Right cardiac atrium (tissue), 5 donors: ENCODE data around the gene RANBP1. TPM values are rescaled to one million over a fixed set of nuclear protein-coding genes. Genes with fewer than 3 reads are reported as not detected.

Experiments used
- ATAC-seq, 2 donors: fragments of 200-7000 bp; cut with Tn5 transposase; one replicate each; pipeline versions ENCODE4 v1.8.0 to v1.9.1; 2020; ENCODE audit warnings: moderate library complexity in 2 of 2, mild to moderate bottlenecking in 1 of 2
- DNase-seq, 3 donors: peaks; one replicate each; pipeline ENCODE4 v3.0.0-alpha.2; 2020
- H3K27ac ChIP-seq: one replicate; pipeline ENCODE4 v1.5.1; 2013; ENCODE audit warnings: mild to moderate bottlenecking, low read length, control low read depth, moderate library complexity
- H3K27me3 ChIP-seq: one replicate; pipeline ENCODE4 v1.6.1; 2013; ENCODE audit not compliant: control insufficient read depth, insufficient read depth
- H3K4me1 ChIP-seq: one replicate; pipeline ENCODE4 v1.6.1; 2013; ENCODE audit warnings: low read length; ENCODE audit not compliant: control insufficient read depth, insufficient read depth
- H3K4me3 ChIP-seq: one replicate; pipeline ENCODE4 v1.5.1; 2013; ENCODE audit warnings: low read length, control low read depth
- H3K9me3 ChIP-seq: one replicate; pipeline ENCODE4 v1.6.1; 2013; ENCODE audit warnings: low read length; ENCODE audit not compliant: control insufficient read depth
- WGBS: extraction: QIAGEN DNeasy Blood & Tissue Kit; methylation state at CpG from one replicate; pipeline ENCODE4 v1.1.7; 2013; 5-methylcytosine and 5-hydroxymethylcytosine counted together
- intact Hi-C, 4 donors: fragments of 100-400 bp; cut with DNase I; formaldehyde crosslinking; loops; one replicate each; pipeline versions ENCODE4 v1.11.0 to v1.14.0; 2022 to 2023
- polyA plus RNA-seq: library from polyadenylated mRNA; stranded (reverse); fragments of 200-250 nt; gene quantifications from one replicate; pipeline ENCODE4 v1.2.3, GENCODE V29; 2013
- total RNA-seq, 4 donors: library from RNA; stranded (reverse); fragmentation: NEBNext Ultra II Directional; extraction: Animal tissue kit (Norgen Biotek cat#: 25700); gene quantifications; one replicate each; pipeline ENCODE4 v1.2.1, GENCODE V29; 2021
- donor health status: healthy with polysubstance abuse.
- donor health status: DM: no; HTN: yes; CAD: no.
- donor health status: DM: no; HTN: no; CAD: no.
- donor health status: DM: no; HTN: yes; CAD: no; lungs with severe emphysema.
- donor health status: DM: yes; HTN: yes; CAD: no.

The RANBP1 gene
- total and polyA plus RNA-seq, 5 donors = 32.5 to 46.8 (median 39.0) TPM

DNA sequence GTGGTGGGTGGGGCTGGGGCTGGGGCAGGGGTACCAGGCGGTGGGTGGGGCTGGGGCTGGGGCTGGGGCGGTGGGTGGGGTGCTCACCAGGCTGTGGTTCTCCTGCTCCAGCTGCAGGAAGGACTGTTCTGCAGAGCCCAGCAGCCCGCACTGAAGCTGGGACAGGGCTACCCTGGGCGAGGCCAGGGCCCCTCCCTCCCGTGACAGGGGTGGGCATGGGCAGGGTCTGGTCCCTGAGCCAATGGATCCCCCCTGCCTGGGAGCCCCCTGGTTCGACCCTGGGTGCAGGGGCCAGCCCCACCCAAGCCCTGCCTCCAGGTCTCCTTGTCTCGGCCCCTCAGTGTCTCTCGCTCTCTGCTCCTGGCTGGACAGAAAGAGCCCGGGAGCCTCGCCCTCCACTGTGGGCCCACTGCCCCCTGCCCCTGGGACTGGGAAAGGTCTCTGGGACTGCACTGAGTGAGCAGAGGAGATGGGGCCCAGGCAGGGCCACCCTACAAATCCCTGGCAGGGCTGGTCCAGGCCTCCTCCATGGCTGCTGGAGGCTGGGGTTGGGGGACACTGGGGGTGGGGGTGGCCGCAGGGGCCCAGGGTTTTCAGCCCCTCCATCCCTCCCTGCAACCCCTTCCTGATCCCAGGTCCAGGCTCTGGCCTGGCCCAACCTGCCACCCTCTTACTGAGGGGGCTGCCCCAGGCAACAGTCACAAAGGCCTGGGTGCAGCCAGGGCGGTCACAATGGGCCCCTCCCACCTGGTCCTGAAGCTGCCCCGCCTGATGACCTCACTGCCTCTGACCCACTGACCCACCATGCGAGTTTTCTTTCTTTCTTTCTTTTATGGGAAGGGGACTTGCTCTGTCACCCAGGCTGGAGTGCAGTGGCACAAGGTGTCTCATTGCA lies 34.7 kb downstream of the RANBP1 start, which contains the start of gene CCDC188:
Gene CCDC188 (minus strand): TSS at position 675 of the 895 bp plus-strand sequence. CDS start 69 bp downstream, at position 606.
- Histone ChIP-seq H3K4me1 (no peaks in the 10 kb centered on the region), H3K27me3 (no peaks in the 10 kb centered on the region), H3K4me3 (no peak within 1 kb of the TSS), H3K9me3 (no peaks in the 10 kb centered on the region), H3K27ac (no peak within 1 kb of the TSS)
- intact Hi-C loops = no loop called here
- ATAC-seq = no peak
- WGBS = 75% methylated on average over 14 of the region's 14 CpGs
- no peak for DNase-seq

DNA sequence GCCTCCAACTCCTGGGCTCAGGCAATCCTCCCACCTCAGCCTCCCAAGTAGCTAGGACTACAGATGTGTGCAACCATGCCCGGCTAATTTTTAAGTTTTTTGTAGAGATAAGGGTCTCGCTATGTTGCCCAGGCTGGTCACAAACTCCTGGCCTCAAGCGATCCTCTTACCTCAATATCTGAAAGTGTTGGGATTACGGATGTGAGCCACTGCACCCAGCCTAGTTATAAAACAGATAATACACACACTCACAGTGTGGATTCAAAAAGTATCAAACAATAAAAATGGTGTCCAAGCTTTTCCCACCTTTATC lies 35.3 kb downstream of the RANBP1 start:
- H3K4me1 ChIP-seq = no peaks in the 10 kb centered on the region
- ATAC-seq (no peak), DNase-seq (no peak)
- no peak overlapping the region for H3K4me3 ChIP-seq
- no peak overlapping the region for H3K27ac ChIP-seq
- no peaks in the 10 kb centered on the region for H3K9me3 ChIP-seq
- H3K27me3 ChIP-seq = no peaks in the 10 kb centered on the region
- intact Hi-C loops = no loop called here
- WGBS = 84% methylated on average over 4 of the region's 4 CpGs

DNA sequence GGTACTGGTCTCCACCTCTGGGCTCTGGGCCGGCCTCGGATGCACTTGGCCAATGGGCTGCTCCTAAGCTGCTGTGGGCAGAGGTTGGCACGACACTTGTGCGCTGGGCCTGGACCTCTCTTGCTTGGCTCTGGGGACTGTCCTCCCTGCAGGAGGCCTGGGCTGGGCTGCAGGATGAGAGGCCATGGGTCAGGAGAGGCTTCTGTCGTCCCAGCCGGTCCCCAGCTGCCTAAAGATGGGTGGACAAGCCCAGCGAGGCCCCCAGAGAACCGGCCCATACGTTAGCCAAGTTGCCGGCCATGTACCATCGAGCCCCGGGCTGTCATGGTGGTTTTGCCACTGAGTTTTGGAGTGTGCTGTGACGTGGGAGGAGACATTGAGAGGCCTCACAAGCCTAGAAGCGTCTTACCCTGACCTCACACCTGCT lies 36.6 kb downstream of the RANBP1 start:
- no peaks in the 10 kb centered on the region for H3K27me3 ChIP-seq
- H3K27ac ChIP-seq = no peak overlapping the region
- intact Hi-C loops = no loop called here
- H3K4me1 ChIP-seq = no peaks in the 10 kb centered on the region
- no peak overlapping the region for H3K4me3 ChIP-seq
- WGBS = 78% methylated on average over 14 of the region's 14 CpGs
- ATAC-seq = no peak
- DNase-seq = no peak
- no peaks in the 10 kb centered on the region for H3K9me3 ChIP-seq

DNA sequence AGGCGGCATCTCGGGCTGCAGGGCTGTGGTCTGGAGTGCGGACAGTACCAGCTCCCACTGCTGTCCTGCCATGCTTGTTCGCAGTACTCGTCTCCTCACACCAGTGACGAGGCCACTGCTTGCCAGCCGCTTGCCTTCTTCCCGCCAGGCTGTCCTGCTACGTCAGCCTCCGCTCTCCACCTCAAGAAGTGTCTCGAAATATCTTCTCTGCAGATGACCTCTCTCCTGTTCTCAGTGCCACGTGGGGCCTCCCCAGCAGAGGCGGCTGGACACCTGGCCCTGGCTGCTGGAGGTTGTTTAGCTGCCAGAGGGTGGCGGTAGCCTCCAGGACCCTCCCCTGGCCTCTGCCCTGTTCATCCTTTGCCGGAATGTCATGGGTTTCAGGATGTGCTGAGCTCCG lies 38.0 kb downstream of the RANBP1 start:
- 57% methylated on average over 16 of the region's 16 CpGs for WGBS
- no peaks in the 10 kb centered on the region for H3K27me3 ChIP-seq

DNA sequence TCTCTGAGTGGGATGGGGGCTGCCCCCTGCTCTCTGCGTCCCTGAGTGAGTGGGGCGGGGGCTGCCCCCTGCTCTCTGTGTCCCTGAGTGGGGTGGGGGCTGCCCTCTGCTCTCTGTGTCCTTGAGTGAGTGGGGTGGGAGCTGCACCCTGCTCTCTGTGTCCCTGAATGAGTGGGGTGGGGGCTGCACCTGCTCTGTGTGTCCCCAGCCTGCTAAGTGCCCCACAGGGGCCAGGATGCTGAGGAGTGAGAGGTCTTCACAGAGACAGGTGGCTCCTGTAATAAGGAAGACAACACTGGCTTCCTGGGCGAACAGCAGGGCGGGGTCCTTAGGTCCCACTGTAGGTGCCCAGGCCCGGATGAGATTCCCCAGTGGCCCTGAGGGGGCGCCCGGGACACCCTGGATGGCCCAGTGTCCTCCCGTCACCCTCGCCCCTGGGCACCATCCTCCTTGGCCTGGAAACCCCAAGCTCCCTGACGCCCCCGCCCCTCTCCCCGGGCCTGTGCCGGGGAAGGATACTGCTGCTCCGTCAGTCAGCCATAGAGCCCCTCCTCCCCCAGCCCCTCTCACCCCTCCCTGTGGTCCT lies 38.8 kb downstream of the RANBP1 start:
- H3K27me3 ChIP-seq = no peaks in the 10 kb centered on the region
- H3K9me3 ChIP-seq = no peaks in the 10 kb centered on the region
- DNase-seq = no peak
- WGBS = 53% methylated on average over 14 of the region's 14 CpGs
- ATAC-seq = peak in 1 of 2 donors; percentile 5
- no peaks in the 10 kb centered on the region for H3K4me1 ChIP-seq
- intact Hi-C loops = loop anchor here in 3 of 4 donors (5.0 kb wide), 4 partner anchors 113 to 133 kb away; partner anchors contain the start of gene RTN4R (in 1 of the 3)
- H3K27ac ChIP-seq = no peak overlapping the region
- H3K4me3 ChIP-seq = no peak overlapping the region

More for the DNA sequence above, 38.0 kb downstream of the RANBP1 start:
- Histone ChIP-seq H3K4me3 (no peak overlapping the region), H3K4me1 (no peaks in the 10 kb centered on the region), H3K27ac (no peak overlapping the region), H3K9me3 (no peaks in the 10 kb centered on the region)
- DNase-seq (no peak), ATAC-seq (no peak)
- intact Hi-C loops = no loop called here

DNA sequence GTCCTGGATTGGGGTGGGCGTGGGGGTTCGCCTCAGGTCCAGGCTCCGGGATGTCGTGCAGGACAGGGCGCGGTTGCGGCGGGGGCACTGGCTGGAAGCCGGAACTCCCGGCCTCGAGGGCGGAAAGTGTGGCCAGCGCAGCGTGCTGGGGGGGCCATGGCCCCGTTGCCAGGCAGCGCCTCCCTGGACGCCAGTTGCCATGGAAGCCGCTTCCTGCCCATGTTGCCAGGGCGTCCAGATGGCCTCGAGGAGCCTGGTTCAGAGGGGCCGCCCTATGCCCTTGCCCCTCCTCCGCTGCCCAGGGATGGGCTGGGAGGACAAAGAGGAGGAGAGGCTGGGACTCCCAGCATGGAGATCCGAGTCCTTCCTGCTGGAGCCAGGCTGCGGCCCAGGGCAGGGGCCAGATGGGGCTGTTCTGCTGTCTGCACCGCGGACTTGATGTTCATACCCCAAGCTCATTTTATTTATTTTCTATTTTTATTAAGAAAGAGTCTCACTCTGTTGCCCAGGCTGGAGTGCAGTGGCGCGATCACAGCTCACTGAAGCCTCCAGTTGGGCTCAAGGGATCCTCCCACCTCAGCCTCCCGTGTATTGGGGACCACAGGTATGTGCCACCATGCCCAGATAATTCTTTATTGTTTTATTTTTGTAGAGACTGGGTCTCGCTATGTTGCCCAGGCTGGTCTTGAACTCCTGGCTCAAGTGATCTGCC lies 39.6 kb downstream of the RANBP1 start:
- Histone ChIP-seq H3K9me3 (no peaks in the 10 kb centered on the region), H3K27ac (no peak overlapping the region), H3K4me1 (no peaks in the 10 kb centered on the region), H3K4me3 (no peak overlapping the region), H3K27me3 (no peaks in the 10 kb centered on the region)
- ATAC-seq (peak; percentile 58 to 72), DNase-seq (peak; percentile 74 to 88 (median 83))
- 52% methylated on average over 30 of the region's 30 CpGs for WGBS
- intact Hi-C loops = loop anchor here in 3 of 4 donors (2.0 to 5.0 kb wide), 5 partner anchors 112 to 132 kb away; partner anchors contain the start of gene RTN4R (in 1 of the 3)

DNA sequence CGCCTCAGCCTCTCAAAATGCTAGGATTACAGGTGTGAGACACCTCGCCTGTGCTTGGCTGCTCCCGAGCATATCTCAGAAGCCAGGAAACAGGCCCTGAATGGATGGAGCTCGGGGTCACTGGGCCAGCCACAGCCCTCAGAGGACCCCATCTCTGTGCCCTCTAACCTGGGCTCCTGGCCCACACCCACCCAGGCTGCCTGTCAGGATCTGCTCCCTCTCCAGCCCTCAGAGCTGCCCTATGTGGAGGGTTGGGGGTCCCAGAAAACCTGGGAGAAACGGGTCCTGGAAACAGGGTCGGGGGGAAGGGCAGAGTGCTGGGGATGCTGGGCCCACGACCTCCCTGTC lies 40.1 kb downstream of the RANBP1 start:
- intact Hi-C loops = loop anchor here in 3 of 4 donors (2.0 to 5.0 kb wide), 5 partner anchors 111 to 131 kb away; partner anchors contain the start of gene RTN4R (in 1 of the 3)
- no peaks in the 10 kb centered on the region for H3K27me3 ChIP-seq
- DNase-seq = no peak
- no peak for ATAC-seq
- no peaks in the 10 kb centered on the region for H3K4me1 ChIP-seq
- H3K9me3 ChIP-seq = no peaks in the 10 kb centered on the region
- 60% methylated on average over 7 of the region's 7 CpGs for WGBS
- H3K4me3 ChIP-seq = no peak overlapping the region
- no peak overlapping the region for H3K27ac ChIP-seq

DNA sequence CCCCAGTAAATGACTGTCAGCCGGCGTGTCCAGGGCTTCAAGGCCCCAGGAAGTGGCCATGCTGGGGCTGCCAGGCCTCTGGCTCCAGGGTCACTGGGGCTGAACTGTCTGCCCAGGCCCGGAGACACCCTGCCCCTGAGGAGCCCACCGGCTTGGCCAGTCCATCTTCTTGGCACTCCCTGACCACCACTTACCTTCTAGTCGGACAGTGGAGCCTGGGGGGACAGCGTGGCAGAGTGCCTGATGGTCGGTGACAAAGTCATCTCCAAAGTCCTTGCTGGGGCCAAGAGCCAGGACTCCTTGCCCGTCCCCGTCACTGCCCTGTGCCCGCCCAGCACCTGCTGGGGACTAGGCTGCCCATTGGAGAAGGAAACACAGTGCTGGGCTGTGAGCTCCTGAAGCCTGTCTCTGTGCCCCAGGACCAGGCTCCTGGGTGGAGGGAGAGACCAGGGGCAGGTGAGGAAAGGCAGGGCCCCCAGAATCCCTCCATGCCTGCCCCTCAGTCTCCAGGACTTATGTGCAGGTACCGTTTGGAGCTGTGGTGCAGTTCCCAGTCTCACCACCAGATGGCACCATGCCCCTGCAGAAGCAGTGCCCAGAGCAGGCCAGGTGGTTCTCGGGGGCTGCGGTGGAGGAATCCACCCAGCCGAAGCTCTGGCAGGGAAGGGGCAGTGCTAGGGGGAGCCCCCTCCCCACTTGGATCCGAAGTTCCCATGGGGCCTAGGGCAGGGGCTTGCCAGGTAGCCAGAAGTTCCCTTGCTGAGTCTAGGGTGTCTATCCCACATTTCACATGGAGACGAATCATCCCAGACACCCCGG lies 40.9 kb downstream of the RANBP1 start:
- WGBS = 48% methylated on average over 17 of the region's 17 CpGs
- DNase-seq (peak; percentile 78 to 95 (median 92)), ATAC-seq (peak; percentile 63 to 68)
- intact Hi-C loops = loop anchor here (1.0 to 5.0 kb wide), 6 partner anchors 110 to 130 kb away; partner anchors contain the start of gene RTN4R (in 2 of the 4)
- Histone ChIP-seq H3K9me3 (no peaks in the 10 kb centered on the region), H3K27me3 (no peaks in the 10 kb centered on the region), H3K27ac (no peak overlapping the region), H3K4me1 (no peaks in the 10 kb centered on the region), H3K4me3 (no peak overlapping the region)

DNA sequence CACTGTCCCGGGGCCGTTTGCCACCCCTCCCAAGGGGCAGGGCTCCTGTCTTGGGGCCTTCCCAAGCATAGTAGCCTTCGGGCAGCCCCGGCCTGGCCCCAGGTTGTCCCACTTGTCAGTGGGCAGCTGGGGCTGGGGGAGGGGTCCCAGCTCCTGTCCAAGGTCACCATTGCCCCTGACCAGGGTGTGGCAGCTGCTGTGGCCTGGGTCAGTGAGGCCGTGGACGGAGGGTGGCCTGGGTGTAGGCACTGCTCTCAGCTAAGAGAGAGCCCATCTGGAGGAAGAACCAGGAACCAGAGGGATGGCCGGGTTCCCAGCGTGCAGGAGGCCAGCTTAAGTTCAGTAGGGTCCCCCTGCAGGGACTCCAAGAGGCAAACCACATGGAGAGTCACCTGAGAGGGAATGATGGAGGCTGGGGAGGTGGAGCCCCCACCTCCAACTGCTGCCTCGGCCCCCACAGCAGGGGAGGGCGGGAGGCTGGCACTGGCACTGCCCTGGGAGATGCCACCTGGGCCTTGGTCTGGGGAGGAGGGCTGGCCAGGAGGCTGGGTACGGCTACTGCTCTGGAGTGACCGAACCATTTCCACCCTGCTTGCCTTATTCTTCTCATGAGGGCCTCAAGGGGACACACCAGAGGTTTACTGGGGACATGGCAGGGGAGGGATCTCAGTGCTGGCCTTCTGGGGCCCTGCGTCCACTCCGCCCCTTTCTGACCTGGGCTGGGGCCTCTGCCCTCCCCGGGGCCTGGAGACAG lies 41.7 kb downstream of the RANBP1 start:
- H3K4me1 ChIP-seq = no peaks in the 10 kb centered on the region
- no peaks in the 10 kb centered on the region for H3K9me3 ChIP-seq
- ATAC-seq = no peak
- H3K27me3 ChIP-seq = no peaks in the 10 kb centered on the region
- H3K27ac ChIP-seq = no peak overlapping the region
- H3K4me3 ChIP-seq = no peak overlapping the region
- no peak for DNase-seq
- intact Hi-C loops = loop anchor here (1.0 to 5.0 kb wide), 6 partner anchors 110 to 130 kb away; partner anchors contain the start of gene RTN4R (in 2 of the 4)
- WGBS = 60% methylated on average over 15 of the region's 15 CpGs
